ENCODE results near the gene TCF7L2. TPM values are rescaled to one million over a fixed set of nuclear protein-coding genes. Genes with fewer than 3 reads are reported as not detected.

TCF7L2 gene
- total and polyA plus RNA-seq, 2 donors (not counting 1 experiment from before 2014, with no cell fraction given), result 3.4 to 5.0 TPM

DNA sequence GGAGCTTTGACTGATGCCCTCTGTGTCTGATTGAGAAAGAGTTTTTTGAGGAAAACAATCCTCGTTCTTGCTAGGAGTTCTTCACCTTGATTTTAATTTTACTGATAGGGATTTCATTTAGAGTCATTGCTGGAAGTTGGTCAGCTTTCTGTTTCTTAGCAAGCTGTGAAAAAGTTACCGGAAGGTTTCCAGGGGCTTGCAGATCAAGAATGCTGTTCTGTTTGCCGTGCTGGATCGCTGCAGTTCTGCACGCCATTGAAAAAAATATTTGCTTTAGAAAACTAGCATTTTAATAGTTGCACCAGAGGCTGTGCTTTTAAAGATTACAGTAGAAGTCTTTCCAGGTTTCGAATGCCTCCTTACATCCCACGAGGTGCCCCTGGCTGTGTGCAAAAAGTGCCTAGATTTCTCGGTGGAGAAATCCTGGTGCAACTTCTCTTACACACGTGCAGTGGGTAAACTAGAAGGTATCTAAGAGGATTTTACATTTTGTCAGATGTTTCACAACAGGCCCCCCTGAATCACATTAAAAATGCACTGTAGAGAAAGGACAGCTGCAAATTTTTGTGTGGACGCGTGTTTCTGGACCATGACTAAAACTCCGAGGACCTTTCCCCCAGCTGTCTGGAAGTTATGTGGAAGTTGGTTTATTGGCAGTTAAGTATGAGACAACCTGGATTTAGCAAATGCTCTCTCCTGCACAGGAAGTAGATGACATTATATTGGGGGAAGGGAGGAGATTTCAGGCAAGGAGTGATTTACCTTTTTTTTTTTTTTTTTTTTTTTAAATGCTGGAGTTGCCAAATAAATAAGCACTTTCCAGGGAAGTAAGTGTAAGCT lies 5.8 kb downstream of the TCF7L2 start:
- Histone ChIP-seq H2AFZ (ENCODE audit: low read length) (no peak overlapping the region), H3K79me2 (ENCODE audit: control insufficient read depth, insufficient read depth, low read length) (peaks cover 74% of the 10 kb centered on the region), H3K27me3 (ENCODE audit: control insufficient read depth, insufficient read depth, low read length) (no peaks in the 10 kb centered on the region), H3K9me3 (ENCODE audit: control insufficient read depth, insufficient read depth, low read depth, low read length) (no peaks in the 10 kb centered on the region), H4K20me1 (ENCODE audit: control insufficient read depth, extremely low read depth, insufficient read depth, low read length) (no peaks in the 10 kb centered on the region), H3K4me2 (ENCODE audit: extremely low read depth, insufficient read depth, low read length) (peak overlapping the region; percentile 97), H3K4me3 (replicated peaks in 1 of 4; ENCODE audit: control extremely low read depth in 1 of 4, insufficient read depth in 1 of 4, low read depth in 3 of 4, low read length in 4 of 4) (peak overlapping the region; percentile 40 to 96 (median 87)), H3K27ac (ENCODE audit: insufficient read depth, low read length) (peak overlapping the region; percentile 98), H3K4me1 (ENCODE audit: control insufficient read depth, extremely low read depth, insufficient read depth, low read length) (peaks cover 32% of the 10 kb centered on the region), H3K9ac (ENCODE audit: insufficient read depth, low read length) (peak overlapping the region; percentile 54), H3K36me3 (ENCODE audit: control insufficient read depth, insufficient read depth, low read length) (no peaks in the 10 kb centered on the region)
- TF ChIP-seq EZH2 (IDR thresholded peaks at IDR 0.05; ENCODE audit: low read length, missing control alignments), result no peak
- no peak for TF ChIP-seq CTCF (conservative IDR thresholded peaks at IDR 0.05 in 1 of 2, IDR thresholded peaks at IDR 0.05 in 1 of 2; ENCODE audit: low read depth in 1 of 2, low read length in 2 of 2)
- peak; percentile 86 to 90 for DNase-seq (ENCODE audit: low read depth in 2 of 2)

GRCh38 chr10:112956631-112957350 lies 6.7 kb downstream of the TCF7L2 start:
- peaks cover 72% of the 10 kb centered on the region for H3K79me2 ChIP-seq (ENCODE audit: control insufficient read depth, insufficient read depth, low read length)
- H3K9me3 ChIP-seq (ENCODE audit: control insufficient read depth, insufficient read depth, low read depth, low read length), result no peaks in the 10 kb centered on the region
- H3K4me1 ChIP-seq (ENCODE audit: control insufficient read depth, extremely low read depth, insufficient read depth, low read length), result peaks cover 32% of the 10 kb centered on the region
- H4K20me1 ChIP-seq (ENCODE audit: control insufficient read depth, extremely low read depth, insufficient read depth, low read length), result no peaks in the 10 kb centered on the region
- H3K27me3 ChIP-seq (ENCODE audit: control insufficient read depth, insufficient read depth, low read length), result no peaks in the 10 kb centered on the region
- TF ChIP-seq EZH2 (IDR thresholded peaks at IDR 0.05; ENCODE audit: low read length, missing control alignments) (no peak), CTCF (conservative IDR thresholded peaks at IDR 0.05 in 1 of 2, IDR thresholded peaks at IDR 0.05 in 1 of 2; ENCODE audit: low read depth in 1 of 2, low read length in 2 of 2) (no peak)
- DNase-seq (ENCODE audit: low read depth in 2 of 2), result peak in 1 of 2 donors; percentile 47
- peak overlapping the region; percentile 98 for H3K27ac ChIP-seq (ENCODE audit: insufficient read depth, low read length)
- H3K4me2 ChIP-seq (ENCODE audit: extremely low read depth, insufficient read depth, low read length), result peak overlapping the region; percentile 97
- peak overlapping the region in 1 of 4 experiments; percentile 91 for H3K4me3 ChIP-seq (replicated peaks in 1 of 4; ENCODE audit: control extremely low read depth in 1 of 4, insufficient read depth in 1 of 4, low read depth in 3 of 4, low read length in 4 of 4)
- no peaks in the 10 kb centered on the region for H3K36me3 ChIP-seq (ENCODE audit: control insufficient read depth, insufficient read depth, low read length)
- H3K9ac ChIP-seq (ENCODE audit: insufficient read depth, low read length), result no peak overlapping the region
- no peak overlapping the region for H2AFZ ChIP-seq (ENCODE audit: low read length)

- Histone ChIP-seq H4K20me1 (ENCODE audit: control insufficient read depth, extremely low read depth, insufficient read depth, low read length) (no peaks in the 10 kb centered on the region), H3K27me3 (ENCODE audit: control insufficient read depth, insufficient read depth, low read length) (no peaks in the 10 kb centered on the region), H2AFZ (ENCODE audit: low read length) (no peak overlapping the region), H3K9ac (ENCODE audit: insufficient read depth, low read length) (no peak overlapping the region), H3K4me2 (ENCODE audit: extremely low read depth, insufficient read depth, low read length) (peak overlapping the region; percentile 56), H3K4me3 (replicated peaks in 1 of 4; ENCODE audit: control extremely low read depth in 1 of 4, insufficient read depth in 1 of 4, low read depth in 3 of 4, low read length in 4 of 4) (peak overlapping the region in 1 of 4 experiments; percentile 3), H3K36me3 (ENCODE audit: control insufficient read depth, insufficient read depth, low read length) (no peaks in the 10 kb centered on the region), H3K27ac (ENCODE audit: insufficient read depth, low read length) (peak overlapping the region; percentile 69), H3K79me2 (ENCODE audit: control insufficient read depth, insufficient read depth, low read length) (peaks cover 65% of the 10 kb centered on the region), H3K4me1 (ENCODE audit: control insufficient read depth, extremely low read depth, insufficient read depth, low read length) (peaks cover 32% of the 10 kb centered on the region), H3K9me3 (ENCODE audit: control insufficient read depth, insufficient read depth, low read depth, low read length) (no peaks in the 10 kb centered on the region)
- TF ChIP-seq CTCF (conservative IDR thresholded peaks at IDR 0.05 in 1 of 2, IDR thresholded peaks at IDR 0.05 in 1 of 2; ENCODE audit: low read depth in 1 of 2, low read length in 2 of 2) (no peak), EZH2 (IDR thresholded peaks at IDR 0.05; ENCODE audit: low read length, missing control alignments) (no peak)
- peak in 1 of 2 donors; percentile 56 for DNase-seq (ENCODE audit: low read depth in 2 of 2)
These were observed 7.6 kb downstream of the TCF7L2 start for GRCh38 chr10:112957640-112958092.
